ENCODE measurements around the gene NME3. TPM values are rescaled to one million over a fixed set of nuclear protein-coding genes. Genes with fewer than 3 reads are reported as not detected.

Gene NME3
- total and polyA plus RNA-seq, 2 donors from 2014 or later = 70.8 to 123 TPM

DNA sequence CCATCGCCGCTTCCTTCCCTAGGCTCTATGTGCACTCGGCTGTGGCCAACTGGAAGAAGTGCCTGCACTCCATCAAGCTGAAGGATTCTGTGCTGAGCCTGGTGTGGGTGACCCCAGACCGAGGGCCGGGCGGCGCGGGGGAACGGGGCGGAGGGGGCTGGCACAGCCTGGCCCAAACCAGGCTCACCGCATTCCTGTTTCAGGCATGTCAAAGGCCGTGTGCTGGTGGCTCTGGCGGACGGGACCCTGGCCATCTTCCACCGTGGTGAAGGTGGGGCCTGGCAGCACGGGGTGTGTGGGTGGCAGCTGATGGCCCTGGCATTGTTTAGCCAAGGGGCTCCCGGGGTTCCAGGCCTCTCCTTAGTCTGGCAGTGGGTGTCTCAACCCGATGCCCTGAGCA is 4.6 kb downstream of the NME3 start:
- Histone ChIP-seq H3K4me1 (ENCODE audit: control insufficient read depth in 2 of 3, insufficient read depth in 2 of 3, low read depth in 1 of 3, low read length in 3 of 3) (peaks cover 0 to 4% (median 0%) of the 10 kb centered on the region in 3 donors), H3K36me3 (ENCODE audit: control insufficient read depth in 2 of 3, insufficient read depth in 3 of 3, low read length in 3 of 3) (peaks cover 0 to 14% (median 7%) of the 10 kb centered on the region in 3 donors), H3K4me3 (ENCODE audit: low read length in 3 of 3) (no peak overlapping the region), H3K9me3 (ENCODE audit: control insufficient read depth in 2 of 3, insufficient read depth in 1 of 3, low read length in 3 of 3) (no peaks in the 10 kb centered on the region), H3K27ac (ENCODE audit: low read depth in 2 of 2, low read length in 2 of 2) (no peak overlapping the region), H3K9ac (ENCODE audit: low read length in 3 of 3) (no peak overlapping the region), H3K27me3 (ENCODE audit: control insufficient read depth, insufficient read depth, low read length) (no peaks in the 10 kb centered on the region)
- intact Hi-C loops (cut with DNase I) = no loop called here
- TF ChIP-seq, protein P1, sequence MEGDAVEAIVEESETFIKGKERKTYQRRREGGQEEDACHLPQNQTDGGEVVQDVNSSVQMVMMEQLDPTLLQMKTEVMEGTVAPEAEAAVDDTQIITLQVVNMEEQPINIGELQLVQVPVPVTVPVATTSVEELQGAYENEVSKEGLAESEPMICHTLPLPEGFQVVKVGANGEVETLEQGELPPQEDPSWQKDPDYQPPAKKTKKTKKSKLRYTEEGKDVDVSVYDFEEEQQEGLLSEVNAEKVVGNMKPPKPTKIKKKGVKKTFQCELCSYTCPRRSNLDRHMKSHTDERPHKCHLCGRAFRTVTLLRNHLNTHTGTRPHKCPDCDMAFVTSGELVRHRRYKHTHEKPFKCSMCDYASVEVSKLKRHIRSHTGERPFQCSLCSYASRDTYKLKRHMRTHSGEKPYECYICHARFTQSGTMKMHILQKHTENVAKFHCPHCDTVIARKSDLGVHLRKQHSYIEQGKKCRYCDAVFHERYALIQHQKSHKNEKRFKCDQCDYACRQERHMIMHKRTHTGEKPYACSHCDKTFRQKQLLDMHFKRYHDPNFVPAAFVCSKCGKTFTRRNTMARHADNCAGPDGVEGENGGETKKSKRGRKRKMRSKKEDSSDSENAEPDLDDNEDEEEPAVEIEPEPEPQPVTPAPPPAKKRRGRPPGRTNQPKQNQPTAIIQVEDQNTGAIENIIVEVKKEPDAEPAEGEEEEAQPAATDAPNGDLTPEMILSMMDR (IDR thresholded peaks at IDR 0.05; ENCODE audit: borderline replicate concordance, extremely low read depth, insufficient read depth) = no peak
- FAIRE-seq = no peak
- DNase-seq = peak in 1 of 5 donors; percentile 32

DNA sequence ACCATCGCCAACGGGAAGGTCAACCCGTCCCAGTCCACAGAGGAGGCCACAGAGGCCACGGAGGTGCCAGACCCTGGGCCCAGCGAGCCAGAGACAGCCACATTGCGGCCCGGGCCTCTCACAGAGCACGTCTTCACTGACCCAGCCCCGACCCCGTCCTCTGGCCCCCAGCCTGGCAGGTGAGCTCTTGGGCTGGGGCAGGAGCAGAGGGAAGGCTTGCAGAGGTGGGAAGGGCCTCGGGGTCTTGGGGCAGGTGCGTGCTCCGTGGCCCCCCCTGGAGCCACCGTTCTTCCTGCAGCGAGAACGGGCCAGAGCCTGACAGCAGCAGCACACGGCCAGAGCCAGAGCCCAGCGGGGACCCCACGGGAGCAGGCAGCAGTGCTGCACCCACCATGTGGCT is 5.1 kb downstream of the NME3 start:
- Histone ChIP-seq H3K4me3 (ENCODE audit: low read length in 3 of 3) (no peak overlapping the region), H3K27ac (ENCODE audit: low read depth in 2 of 2, low read length in 2 of 2) (no peak overlapping the region), H3K9ac (ENCODE audit: low read length in 3 of 3) (no peak overlapping the region), H3K9me3 (ENCODE audit: control insufficient read depth in 2 of 3, insufficient read depth in 1 of 3, low read length in 3 of 3) (no peaks in the 10 kb centered on the region), H3K4me1 (ENCODE audit: control insufficient read depth in 2 of 3, insufficient read depth in 2 of 3, low read depth in 1 of 3, low read length in 3 of 3) (peaks cover 0 to 4% (median 0%) of the 10 kb centered on the region in 3 donors), H3K36me3 (ENCODE audit: control insufficient read depth in 2 of 3, insufficient read depth in 3 of 3, low read length in 3 of 3) (peaks cover 0 to 14% (median 7%) of the 10 kb centered on the region in 3 donors), H3K27me3 (ENCODE audit: control insufficient read depth, insufficient read depth, low read length) (no peaks in the 10 kb centered on the region)
- DNase-seq (no peak), FAIRE-seq (no peak)
- intact Hi-C loops (cut with DNase I) = no loop called here
- TF ChIP-seq, protein P1 (IDR thresholded peaks at IDR 0.05; ENCODE audit: borderline replicate concordance, extremely low read depth, insufficient read depth) = no peak

DNA sequence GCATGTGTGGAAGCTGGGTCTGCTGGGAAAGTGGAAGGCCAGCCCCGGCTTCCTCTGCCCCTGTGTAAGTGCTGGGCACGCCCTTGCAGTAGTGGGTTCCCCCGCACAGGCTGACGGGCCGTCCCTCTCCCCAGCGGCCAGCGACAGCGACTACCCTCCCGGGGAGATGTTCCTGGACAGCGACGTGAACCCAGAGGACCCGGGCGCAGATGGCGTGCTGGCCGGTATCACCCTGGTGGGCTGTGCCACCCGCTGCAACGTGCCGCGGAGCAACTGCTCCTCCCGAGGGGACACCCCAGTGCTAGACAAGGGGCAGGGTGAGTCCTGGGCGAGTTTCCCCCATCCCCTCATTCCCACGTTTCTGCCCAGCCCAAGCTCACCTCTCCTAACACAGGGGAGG is 5.5 kb downstream of the NME3 start:
- Histone ChIP-seq H3K9me3 (ENCODE audit: control insufficient read depth in 2 of 3, insufficient read depth in 1 of 3, low read length in 3 of 3) (no peaks in the 10 kb centered on the region), H3K9ac (ENCODE audit: low read length in 3 of 3) (no peak overlapping the region), H3K4me1 (ENCODE audit: control insufficient read depth in 2 of 3, insufficient read depth in 2 of 3, low read depth in 1 of 3, low read length in 3 of 3) (peaks cover 0 to 4% (median 0%) of the 10 kb centered on the region in 3 donors), H3K36me3 (ENCODE audit: control insufficient read depth in 2 of 3, insufficient read depth in 3 of 3, low read length in 3 of 3) (peaks cover 0 to 14% (median 7%) of the 10 kb centered on the region in 3 donors), H3K27ac (ENCODE audit: low read depth in 2 of 2, low read length in 2 of 2) (no peak overlapping the region), H3K4me3 (ENCODE audit: low read length in 3 of 3) (no peak overlapping the region), H3K27me3 (ENCODE audit: control insufficient read depth, insufficient read depth, low read length) (no peaks in the 10 kb centered on the region)
- intact Hi-C loops (cut with DNase I) = no loop called here
- DNase-seq (peak in 1 of 5 donors; percentile 36), FAIRE-seq (no peak)
- TF ChIP-seq, protein P1 (IDR thresholded peaks at IDR 0.05; ENCODE audit: borderline replicate concordance, extremely low read depth, insufficient read depth) = no peak

DNA sequence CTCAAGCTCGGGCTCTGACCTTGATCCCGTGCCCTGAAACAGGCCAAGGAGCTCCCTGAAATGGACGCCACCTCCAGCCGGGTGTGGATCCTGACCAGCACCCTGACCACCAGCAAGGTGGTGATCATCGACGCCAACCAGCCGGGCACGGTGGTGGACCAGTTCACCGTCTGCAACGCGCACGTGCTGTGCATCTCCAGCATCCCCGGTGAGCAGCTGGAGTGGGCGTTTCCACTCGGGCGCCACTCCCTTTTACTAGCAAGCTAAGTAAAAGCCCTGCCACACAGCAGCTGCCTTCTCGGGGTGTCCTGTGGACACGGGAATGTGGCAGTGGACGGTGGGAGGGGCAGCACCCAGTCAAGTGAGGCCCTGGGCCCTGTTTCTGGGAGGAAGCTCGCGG is 6.4 kb downstream of the NME3 start:
- no peak overlapping the region for H3K4me3 ChIP-seq (ENCODE audit: low read length in 3 of 3)
- peaks cover 0 to 14% (median 10%) of the 10 kb centered on the region in 3 donors for H3K36me3 ChIP-seq (ENCODE audit: control insufficient read depth in 2 of 3, insufficient read depth in 3 of 3, low read length in 3 of 3)
- intact Hi-C loops (cut with DNase I) = no loop called here
- TF ChIP-seq, protein P1 (IDR thresholded peaks at IDR 0.05; ENCODE audit: borderline replicate concordance, extremely low read depth, insufficient read depth) = no peak
- no peaks in the 10 kb centered on the region for H3K9me3 ChIP-seq (ENCODE audit: control insufficient read depth in 2 of 3, insufficient read depth in 1 of 3, low read length in 3 of 3)
- FAIRE-seq (no peak), DNase-seq (peak in 1 of 5 donors; percentile 48)
- no peaks in the 10 kb centered on the region for H3K4me1 ChIP-seq (ENCODE audit: control insufficient read depth in 2 of 3, insufficient read depth in 2 of 3, low read depth in 1 of 3, low read length in 3 of 3)
- H3K27ac ChIP-seq (ENCODE audit: low read depth in 2 of 2, low read length in 2 of 2) = no peak overlapping the region
- H3K27me3 ChIP-seq (ENCODE audit: control insufficient read depth, insufficient read depth, low read length) = no peaks in the 10 kb centered on the region
- no peak overlapping the region for H3K9ac ChIP-seq (ENCODE audit: low read length in 3 of 3)
